ENCODE data around the gene CTSA. TPM values are rescaled to one million over a fixed set of nuclear protein-coding genes. Genes with fewer than 3 reads are reported as not detected.
A peak's percentile ranks its signal among the peaks of the same experiment; 100 is the strongest.

Gene CTSA
- polyA plus RNA-seq (ENCODE audit: insufficient read length in 3 of 3), result 100 to 1,000 TPM; 120 to 166 (median 127) TPM
- long read RNA-seq, donor 1, transcript CTSA-204 (15 exons, 2,149 nt), result major isoform, 11 of 107 reads
- long read RNA-seq, donor 1, partial matches to known transcripts, result 90 of 107 reads
- long read RNA-seq, donor 1, other reads (novel, unspliced or antisense), result 0 of 107 reads
- long read RNA-seq, donor 2, transcript CTSA-204 (15 exons, 2,149 nt), result major isoform, 13 of 166 reads
- long read RNA-seq, donor 2, transcript CTSA-203 (14 exons, 1,972 nt), result minor isoform, 5 of 166 reads
- long read RNA-seq, donor 2, partial matches to known transcripts, result 99 of 166 reads
- long read RNA-seq, donor 2, other reads (novel, unspliced or antisense), result 47 of 166 reads
- long read RNA-seq, donor 3, transcript CTSA-204 (15 exons, 2,149 nt), result major isoform, 21 of 32 reads
- long read RNA-seq, donor 3, partial matches to known transcripts, result 5 of 32 reads
- long read RNA-seq, donor 3, other reads (novel, unspliced or antisense), result 0 of 32 reads
- long read RNA-seq, donor 4, transcript CTSA-204 (15 exons, 2,149 nt), result major isoform, 12 of 107 reads
- long read RNA-seq, donor 4, transcript CTSA-207 (2 exons, 2,183 nt), result minor isoform, 7 of 107 reads
- long read RNA-seq, donor 4, partial matches to known transcripts, result 81 of 107 reads
- long read RNA-seq, donor 4, other reads (novel, unspliced or antisense), result 0 of 107 reads
- long read RNA-seq, donor 5, transcript CTSA-207 (2 exons, 2,183 nt), result major isoform, 23 of 68 reads
- long read RNA-seq, donor 5, transcript CTSA-204 (15 exons, 2,149 nt), result major isoform, 23 of 68 reads
- long read RNA-seq, donor 5, transcript CTSA-203 (14 exons, 1,972 nt), result minor isoform, 9 of 68 reads
- long read RNA-seq, donor 5, partial matches to known transcripts, result 6 of 68 reads
- long read RNA-seq, donor 5, other reads (novel, unspliced or antisense), result 0 of 68 reads
- long read RNA-seq, donor 6, transcript CTSA-204 (15 exons, 2,149 nt), result major isoform, 13 of 32 reads
- long read RNA-seq, donor 6, transcript CTSA-207 (2 exons, 2,183 nt), result minor isoform, 8 of 32 reads
- long read RNA-seq, donor 6, partial matches to known transcripts, result 6 of 32 reads
- long read RNA-seq, donor 6, other reads (novel, unspliced or antisense), result 0 of 32 reads
- long read RNA-seq, donor 7, transcript CTSA-204 (15 exons, 2,149 nt), result major isoform, 9 of 19 reads
- long read RNA-seq, donor 7, transcript CTSA-203 (14 exons, 1,972 nt), result minor isoform, 5 of 19 reads
- long read RNA-seq, donor 7, partial matches to known transcripts, result 0 of 19 reads
- long read RNA-seq, donor 7, other reads (novel, unspliced or antisense), result 0 of 19 reads
- long read RNA-seq, donor 8, transcript CTSA-203 (14 exons, 1,972 nt), result minor isoform, 12 of 80 reads
- long read RNA-seq, donor 8, transcript CTSA-207 (2 exons, 2,183 nt), result minor isoform, 11 of 80 reads
- long read RNA-seq, donor 8, transcript CTSA-204 (15 exons, 2,149 nt), result major isoform, 36 of 80 reads
- long read RNA-seq, donor 8, partial matches to known transcripts, result 13 of 80 reads
- long read RNA-seq, donor 8, other reads (novel, unspliced or antisense), result 0 of 80 reads
- long read RNA-seq, donor 9, transcript CTSA-204 (15 exons, 2,149 nt), result major isoform, 20 of 30 reads
- long read RNA-seq, donor 9, partial matches to known transcripts, result 0 of 30 reads
- long read RNA-seq, donor 9, other reads (novel, unspliced or antisense), result 0 of 30 reads
- long read RNA-seq, donor 10, transcript CTSA-204 (15 exons, 2,149 nt), result major isoform, 19 of 35 reads
- long read RNA-seq, donor 10, partial matches to known transcripts, result 9 of 35 reads
- long read RNA-seq, donor 10, other reads (novel, unspliced or antisense), result 0 of 35 reads
- long read RNA-seq, donor 11, transcript CTSA-207 (2 exons, 2,183 nt), result minor isoform, 6 of 18 reads
- long read RNA-seq, donor 11, transcript CTSA-204 (15 exons, 2,149 nt), result major isoform, 10 of 18 reads
- long read RNA-seq, donor 11, partial matches to known transcripts, result 0 of 18 reads
- long read RNA-seq, donor 11, other reads (novel, unspliced or antisense), result 0 of 18 reads
- long read RNA-seq, donor 12, transcript CTSA-204 (15 exons, 2,149 nt), result major isoform, 7 of 93 reads
- long read RNA-seq, donor 12, partial matches to known transcripts, result 83 of 93 reads
- long read RNA-seq, donor 12, other reads (novel, unspliced or antisense), result 0 of 93 reads
- long read RNA-seq, donor 13, transcript CTSA-204 (15 exons, 2,149 nt), result major isoform, 20 of 189 reads
- long read RNA-seq, donor 13, transcript CTSA-207 (2 exons, 2,183 nt), result minor isoform, 11 of 189 reads
- long read RNA-seq, donor 13, partial matches to known transcripts, result 151 of 189 reads
- long read RNA-seq, donor 13, other reads (novel, unspliced or antisense), result 0 of 189 reads
- long read RNA-seq, donor 14, transcript CTSA-204 (15 exons, 2,149 nt), result major isoform, 18 of 98 reads
- long read RNA-seq, donor 14, transcript CTSA-203 (14 exons, 1,972 nt), result minor isoform, 5 of 98 reads
- long read RNA-seq, donor 14, partial matches to known transcripts, result 72 of 98 reads
- long read RNA-seq, donor 14, other reads (novel, unspliced or antisense), result 0 of 98 reads
- long read RNA-seq, donor 15, transcript CTSA-204 (15 exons, 2,149 nt), result major isoform, 13 of 44 reads
- long read RNA-seq, donor 15, partial matches to known transcripts, result 25 of 44 reads
- long read RNA-seq, donor 15, other reads (novel, unspliced or antisense), result 0 of 44 reads
- long read RNA-seq, donor 16, transcript CTSA-207 (2 exons, 2,183 nt), result minor isoform, 16 of 546 reads
- long read RNA-seq, donor 16, transcript CTSA-204 (15 exons, 2,149 nt), result major isoform, 48 of 546 reads
- long read RNA-seq, donor 16, transcript CTSA-203 (14 exons, 1,972 nt), result minor isoform, 14 of 546 reads
- long read RNA-seq, donor 16, partial matches to known transcripts, result 306 of 546 reads
- long read RNA-seq, donor 16, other reads (novel, unspliced or antisense), result 158 of 546 reads

DNA sequence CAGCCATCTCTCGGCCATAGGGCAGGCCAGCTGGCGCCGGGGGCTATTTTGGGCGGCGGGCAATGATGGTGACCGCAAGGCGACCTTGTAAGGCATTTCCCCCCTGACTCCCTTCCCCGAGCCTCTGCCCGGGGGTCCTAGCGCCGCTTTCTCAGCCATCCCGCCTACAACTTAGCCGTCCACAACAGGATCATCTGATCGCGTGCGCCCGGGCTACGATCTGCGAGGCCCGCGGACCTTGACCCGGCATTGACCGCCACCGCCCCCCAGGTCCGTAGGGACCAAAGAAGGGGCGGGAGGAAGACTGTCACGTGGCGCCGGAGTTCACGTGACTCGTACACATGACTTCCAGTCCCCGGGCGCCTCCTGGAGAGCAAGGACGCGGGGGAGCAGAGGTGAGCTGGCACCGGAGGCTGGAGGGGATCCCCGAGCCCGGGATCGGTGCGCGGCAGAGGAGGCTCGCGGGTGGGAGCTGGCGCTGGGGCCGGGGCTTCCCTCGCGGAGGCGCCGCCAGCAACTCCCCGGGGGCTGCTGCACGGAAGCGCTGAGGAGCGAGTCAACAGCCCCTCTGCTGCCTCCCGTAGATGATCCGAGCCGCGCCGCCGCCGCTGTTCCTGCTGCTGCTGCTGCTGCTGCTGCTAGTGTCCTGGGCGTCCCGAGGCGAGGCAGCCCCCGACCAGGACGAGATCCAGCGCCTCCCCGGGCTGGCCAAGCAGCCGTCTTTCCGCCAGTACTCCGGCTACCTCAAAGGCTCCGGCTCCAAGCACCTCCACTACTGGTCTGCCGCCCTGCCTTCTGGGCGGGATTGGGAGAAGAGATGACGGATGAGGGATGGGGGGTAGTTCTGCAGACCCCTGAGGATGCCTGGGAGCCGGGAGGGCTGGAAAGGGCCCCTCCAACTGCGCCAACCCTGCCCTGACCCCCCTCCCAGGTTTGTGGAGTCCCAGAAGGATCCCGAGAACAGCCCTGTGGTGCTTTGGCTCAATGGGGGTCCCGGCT is at the start of gene CTSA, which contains the start of gene NEURL2:
Gene CTSA (plus strand): TSS at position 351 of the 999 bp plus-strand sequence. CDS start 234 bp downstream, at position 585.
Gene NEURL2 (minus strand): TSS at position 224 of the 999 bp plus-strand sequence. CDS start 217 bp downstream, at position 7.
- DNase-seq (ENCODE audit: extremely low read depth in 1 of 11, low read depth in 9 of 11, low spot score in 4 of 11), result peak; percentile 77 to 90 (median 87)

GRCh38 chr20:45841407-45842129 is 49.6 kb upstream of the CTSA start:
- no peak for DNase-seq (ENCODE audit: extremely low read depth in 1 of 11, low read depth in 9 of 11, low spot score in 4 of 11)

DNA sequence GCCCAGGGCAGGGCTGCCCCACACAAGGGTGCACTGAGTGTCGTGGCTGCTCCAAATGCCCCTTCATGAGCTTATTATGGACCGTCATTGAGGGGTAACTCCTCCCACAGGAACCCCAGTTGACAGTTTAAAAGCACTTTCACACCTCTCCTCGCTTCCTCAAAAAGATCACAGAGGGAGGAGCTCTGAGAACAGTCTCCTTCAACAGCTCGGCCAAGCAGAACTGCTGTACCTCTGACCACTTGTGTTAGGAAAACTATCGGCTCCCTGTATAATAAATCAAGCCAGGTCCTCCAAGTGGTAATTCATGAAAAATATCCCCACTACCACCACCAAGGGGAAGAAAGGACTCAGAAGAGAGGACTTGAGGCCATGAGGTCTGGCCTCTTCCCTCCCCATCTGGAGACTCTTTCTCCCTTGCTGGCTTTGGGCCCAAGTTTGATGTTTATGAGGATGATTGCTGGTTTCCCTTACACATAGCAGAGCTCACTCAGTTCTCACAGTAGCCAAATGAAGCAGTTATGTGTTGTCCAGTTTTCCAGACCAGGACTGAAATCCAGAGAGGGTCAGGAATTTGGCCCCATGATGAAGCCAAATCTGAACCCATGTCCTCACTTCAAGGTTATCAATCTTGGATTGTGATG is 48.8 kb upstream of the CTSA start:
- no peak for DNase-seq (ENCODE audit: extremely low read depth in 1 of 11, low read depth in 9 of 11, low spot score in 4 of 11)

- DNase-seq (ENCODE audit: extremely low read depth in 1 of 11, low read depth in 9 of 11, low spot score in 4 of 11), result no peak
Observed at GRCh38 chr20:45843506-45843905, 47.6 kb upstream of the CTSA start.

- DNase-seq (ENCODE audit: extremely low read depth in 1 of 11, low read depth in 9 of 11, low spot score in 4 of 11), result no peak
Observed at GRCh38 chr20:45845452-45845851, 45.7 kb upstream of the CTSA start.

DNA sequence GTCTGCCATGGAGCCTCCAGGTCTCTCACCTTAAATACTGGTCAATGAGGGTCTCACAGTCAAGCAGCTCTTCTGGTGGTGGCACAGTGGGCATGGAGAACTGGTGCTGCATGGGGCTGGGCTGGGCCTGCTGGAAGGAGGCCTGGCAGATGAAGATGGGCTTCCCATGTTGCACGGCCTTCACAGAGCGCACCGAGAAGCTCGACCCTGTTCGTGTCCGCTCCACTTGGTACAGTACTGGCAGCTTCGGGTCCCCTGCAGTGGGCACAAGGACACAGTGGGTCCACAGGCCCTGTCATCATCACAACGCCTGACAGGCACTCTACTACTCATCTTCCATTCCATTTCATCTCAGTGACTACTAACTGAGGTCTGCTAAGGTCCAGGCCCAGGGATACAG is 42.7 kb upstream of the CTSA start:
- DNase-seq (ENCODE audit: extremely low read depth in 1 of 11, low read depth in 9 of 11, low spot score in 4 of 11), result no peak

DNA sequence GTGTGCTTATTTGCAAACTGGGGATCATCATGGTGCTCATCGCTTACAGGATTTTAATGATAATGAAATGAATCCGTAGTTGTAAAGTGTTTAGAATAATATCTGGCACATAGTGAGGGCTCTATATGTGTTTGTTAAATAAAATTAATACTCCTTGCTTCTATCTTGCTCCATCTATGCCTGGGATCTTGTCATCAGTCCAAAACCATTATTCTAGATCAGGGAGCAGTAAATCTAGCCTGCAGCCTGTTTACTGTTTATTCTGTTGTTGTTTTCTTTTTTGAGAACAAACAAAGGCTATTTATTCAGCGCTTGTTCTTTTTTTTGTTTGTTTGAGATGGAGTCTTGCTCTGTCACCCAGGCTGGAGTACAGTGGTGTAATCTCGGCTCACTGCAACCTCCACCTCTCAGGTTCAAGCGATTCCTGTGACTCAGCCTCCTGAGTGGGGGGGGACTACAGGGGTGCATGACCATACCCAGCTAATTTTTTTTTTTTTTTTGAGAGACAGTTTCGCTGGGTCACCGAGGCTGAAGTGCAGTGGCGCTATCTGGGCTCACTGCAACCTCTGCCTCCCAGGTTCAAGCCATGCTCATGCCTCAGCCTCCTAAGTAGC is 42.1 kb upstream of the CTSA start:
- no peak for DNase-seq (ENCODE audit: extremely low read depth in 1 of 11, low read depth in 9 of 11, low spot score in 4 of 11)

- no peak for DNase-seq (ENCODE audit: extremely low read depth in 1 of 11, low read depth in 9 of 11, low spot score in 4 of 11)
Observed at GRCh38 chr20:45850238-45850637, 40.9 kb upstream of the CTSA start.

- DNase-seq (ENCODE audit: extremely low read depth in 1 of 11, low read depth in 9 of 11, low spot score in 4 of 11), result no peak
Observed at GRCh38 chr20:45850926-45851325, 40.2 kb upstream of the CTSA start.

- no peak for DNase-seq (ENCODE audit: extremely low read depth in 1 of 11, low read depth in 9 of 11, low spot score in 4 of 11)
Observed at GRCh38 chr20:45851501-45851900, 39.6 kb upstream of the CTSA start.

GRCh38 chr20:45852326-45852725 is 38.8 kb upstream of the CTSA start:
- DNase-seq (ENCODE audit: extremely low read depth in 1 of 11, low read depth in 9 of 11, low spot score in 4 of 11), result no peak

DNA sequence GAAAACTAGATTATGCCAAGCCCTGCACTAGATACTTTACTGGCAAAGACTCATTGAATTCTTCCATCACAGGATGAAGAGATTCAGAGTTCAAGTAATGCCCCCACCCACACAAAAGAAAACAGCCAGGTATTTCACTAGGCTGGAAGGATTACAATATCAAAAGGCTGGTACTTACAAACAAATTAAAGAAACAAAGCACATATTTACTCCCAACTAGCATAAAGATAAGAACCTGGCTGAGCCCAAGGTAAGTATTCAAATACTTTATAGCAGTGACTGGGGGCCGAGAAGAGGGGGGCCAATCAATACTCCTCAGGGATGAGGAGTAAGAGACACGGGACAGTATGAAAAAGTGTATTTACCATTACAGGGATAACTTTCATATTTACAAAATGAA is 37.7 kb upstream of the CTSA start:
- no peak for DNase-seq (ENCODE audit: extremely low read depth in 1 of 11, low read depth in 9 of 11, low spot score in 4 of 11)
